Heart left ventricle (tissue), 13 donors: ENCODE measurements around the gene FMOD.

Source experiments
- POLR2A ChIP-seq, 2 donors: fragments of 450-650 bp; IDR thresholded peaks; one replicate each; pipeline ENCODE4 v1.6.1; 2017; ENCODE audit warnings: antibody characterized with exemption in 2 of 2, mild to moderate bottlenecking in 2 of 2, moderate library complexity in 2 of 2
- TF ChIP-seq, protein P1 (sequence below), 12 donors: fragments of 200-600 bp; sonication (generic) in 4 of 12; IDR thresholded peaks; one replicate each; pipeline versions ENCODE4 v1.5.0 to v1.8.0; 2018 to 2022; ENCODE audit warnings: antibody characterized with exemption in 12 of 12, mild to moderate bottlenecking in 5 of 12
- donor health status: ischemic (EF 13 %, LVEDD 7.1; RV severe dilation, severe dysfunction).
- donor health status: DM: no; HTN: yes; CAD: no.
- donor health status: DM: no; HTN: no; CAD: no.
- donor health status: ischemic (EF 25% LVEDD 6.9; RV normal size, moderate dysfunction).
- donor health status: ischemic (EF 25% LVEDD 5.7; RV mildly dilated, moderate dysfunction).
- donor health status: ischemic (EF 35%, LVEDD 5.7; RV mildly dilated, moderate dysfunction).
- donor health status: nonischemic (EF 11% LVEDD 7.7; RV severe dilation, severe dysfunction).
- donor health status: DM: yes; HTN: yes; CAD: no.
- donor health status: PGD.
- donor health status: ischemic (EF 29% LVEDD 5.4; RV normal size, mild dysfunction).
- donor health status: nonischemic (EF 23%, LVEDD 6.1; RV moderate dilation, normal function).

DNA sequence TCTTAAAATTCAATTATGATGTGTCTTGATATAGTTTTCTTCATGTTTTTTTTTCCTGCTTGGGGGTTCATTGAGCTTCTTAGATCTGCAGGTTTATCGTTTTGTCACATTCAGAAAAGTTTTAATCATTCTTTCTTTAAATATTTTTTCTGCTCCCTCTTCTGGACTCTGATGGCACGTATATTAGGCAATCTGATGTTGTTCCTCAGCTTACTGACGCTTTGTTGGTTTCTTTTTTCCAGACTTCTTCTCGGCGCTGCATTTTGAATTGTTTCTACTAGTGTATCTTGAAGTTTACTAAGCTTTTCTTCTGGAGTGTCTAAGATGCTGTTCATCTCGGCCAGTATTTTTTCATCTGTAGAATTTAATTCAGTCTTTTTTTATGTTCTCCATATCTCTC is 44.8 kb upstream of the FMOD start:
- no peak for TF ChIP-seq POLR2A (IDR thresholded peaks at IDR 0.05)
- TF ChIP-seq, protein P1, sequence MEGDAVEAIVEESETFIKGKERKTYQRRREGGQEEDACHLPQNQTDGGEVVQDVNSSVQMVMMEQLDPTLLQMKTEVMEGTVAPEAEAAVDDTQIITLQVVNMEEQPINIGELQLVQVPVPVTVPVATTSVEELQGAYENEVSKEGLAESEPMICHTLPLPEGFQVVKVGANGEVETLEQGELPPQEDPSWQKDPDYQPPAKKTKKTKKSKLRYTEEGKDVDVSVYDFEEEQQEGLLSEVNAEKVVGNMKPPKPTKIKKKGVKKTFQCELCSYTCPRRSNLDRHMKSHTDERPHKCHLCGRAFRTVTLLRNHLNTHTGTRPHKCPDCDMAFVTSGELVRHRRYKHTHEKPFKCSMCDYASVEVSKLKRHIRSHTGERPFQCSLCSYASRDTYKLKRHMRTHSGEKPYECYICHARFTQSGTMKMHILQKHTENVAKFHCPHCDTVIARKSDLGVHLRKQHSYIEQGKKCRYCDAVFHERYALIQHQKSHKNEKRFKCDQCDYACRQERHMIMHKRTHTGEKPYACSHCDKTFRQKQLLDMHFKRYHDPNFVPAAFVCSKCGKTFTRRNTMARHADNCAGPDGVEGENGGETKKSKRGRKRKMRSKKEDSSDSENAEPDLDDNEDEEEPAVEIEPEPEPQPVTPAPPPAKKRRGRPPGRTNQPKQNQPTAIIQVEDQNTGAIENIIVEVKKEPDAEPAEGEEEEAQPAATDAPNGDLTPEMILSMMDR (IDR thresholded peaks at IDR 0.05), result peak in 1 of 12 donors; percentile 17
